ENCODE results near the gene UNC5C.

Gene UNC5C

GRCh38 chr4:95340191-95340590 is 208.6 kb downstream of the UNC5C start:
- no peak for DNase-seq (ENCODE audit: low read depth)

- DNase-seq (ENCODE audit: low read depth), result no peak
Observed at GRCh38 chr4:95325665-95326064, 223.1 kb downstream of the UNC5C start.

- no peak for DNase-seq (ENCODE audit: low read depth)
Observed at GRCh38 chr4:95319169-95319568, 229.6 kb downstream of the UNC5C start.

GRCh38 chr4:95318483-95318882 is 230.3 kb downstream of the UNC5C start:
- DNase-seq (ENCODE audit: low read depth), result no peak

GRCh38 chr4:95318044-95318443 is 230.7 kb downstream of the UNC5C start:
- DNase-seq (ENCODE audit: low read depth), result no peak

- DNase-seq (ENCODE audit: low read depth), result no peak
Observed at GRCh38 chr4:95317085-95317793, 231.5 kb downstream of the UNC5C start.

GRCh38 chr4:95314573-95314972 is 234.2 kb downstream of the UNC5C start:
- no peak for DNase-seq (ENCODE audit: low read depth)

- no peak for DNase-seq (ENCODE audit: low read depth)
Observed at GRCh38 chr4:95304898-95305297, 243.9 kb downstream of the UNC5C start.

- no peak for DNase-seq (ENCODE audit: low read depth)
Observed at GRCh38 chr4:95300304-95300703, 248.5 kb downstream of the UNC5C start.

- DNase-seq (ENCODE audit: low read depth), result no peak
Observed at GRCh38 chr4:95296052-95296451, 252.7 kb downstream of the UNC5C start.

- no peak for DNase-seq (ENCODE audit: low read depth)
Observed at GRCh38 chr4:95295157-95295556, 253.6 kb downstream of the UNC5C start.

GRCh38 chr4:95294321-95294720 is 254.5 kb downstream of the UNC5C start:
- DNase-seq (ENCODE audit: low read depth), result no peak

- no peak for DNase-seq (ENCODE audit: low read depth)
Observed at GRCh38 chr4:95293014-95293413, 255.8 kb downstream of the UNC5C start.

- DNase-seq (ENCODE audit: low read depth), result no peak
Observed at GRCh38 chr4:95290702-95291101, 258.1 kb downstream of the UNC5C start.

GRCh38 chr4:95289028-95289634 is 259.6 kb downstream of the UNC5C start:
- no peak for DNase-seq (ENCODE audit: low read depth)

GRCh38 chr4:95288552-95288951 is 260.2 kb downstream of the UNC5C start:
- no peak for DNase-seq (ENCODE audit: low read depth)

- DNase-seq (ENCODE audit: low read depth), result no peak
Observed at GRCh38 chr4:95285797-95286196, 263.0 kb downstream of the UNC5C start.

- DNase-seq (ENCODE audit: low read depth), result no peak
Observed at GRCh38 chr4:95284655-95285054, 264.1 kb downstream of the UNC5C start.

- DNase-seq (ENCODE audit: low read depth), result no peak
Observed at GRCh38 chr4:95283320-95283719, 265.5 kb downstream of the UNC5C start.

GRCh38 chr4:95272797-95273196 is 276.0 kb downstream of the UNC5C start:
- no peak for DNase-seq (ENCODE audit: low read depth)

GRCh38 chr4:95272036-95272435 is 276.7 kb downstream of the UNC5C start:
- no peak for DNase-seq (ENCODE audit: low read depth)

GRCh38 chr4:95268819-95269565 is 279.8 kb downstream of the UNC5C start:
- DNase-seq (ENCODE audit: low read depth), result no peak

GRCh38 chr4:95267081-95267480 is 281.7 kb downstream of the UNC5C start:
- DNase-seq (ENCODE audit: low read depth), result no peak

Measured in activated T-cell treated with anti-CD3 and anti-CD28 coated beads for 24 hours (primary cell).